IPS DF 6.9 (cell line): ENCODE data around the gene ALX4.

Experiments
- DNase-seq: peaks from one replicate; pipeline ENCODE4 v3.0.0-alpha.2; 2013; ENCODE audit warnings: low read depth, low spot score
- H3K27ac ChIP-seq: one replicate; pipeline ENCODE4 v1.5.1; 2013; ENCODE audit warnings: low read length, control low read depth
- H3K27me3 ChIP-seq: 2 replicates; pipeline ENCODE4 v1.6.1; 2013; ENCODE audit warnings: mild to moderate bottlenecking, low read length; ENCODE audit not compliant: control insufficient read depth, insufficient read depth
- H3K36me3 ChIP-seq: 2 replicates; pipeline ENCODE4 v1.6.1; 2013; ENCODE audit warnings: low read length; ENCODE audit not compliant: control insufficient read depth, insufficient read depth
- H3K4me1 ChIP-seq: 2 replicates; pipeline ENCODE4 v1.6.1; 2013; ENCODE audit warnings: low read length; ENCODE audit not compliant: control insufficient read depth, insufficient read depth
- H3K4me3 ChIP-seq: 2 replicates; pipeline ENCODE4 v1.5.1; 2013; ENCODE audit warnings: mild to moderate bottlenecking, low read length
- H3K9me3 ChIP-seq: 2 replicates; pipeline ENCODE4 v1.6.1; 2013; ENCODE audit warnings: low read length, inconsistent platforms; ENCODE audit not compliant: control insufficient read depth, insufficient read depth
- WGBS: extraction: QIAGEN DNeasy Blood & Tissue Kit; methylation state at CpG from one replicate; pipeline ENCODE4 v1.1.7; 2013; ENCODE audit warnings: mixed read lengths, missing lambda C conversion rate; ENCODE audit not compliant: insufficient read length, insufficient coverage; 5-methylcytosine and 5-hydroxymethylcytosine counted together

The ALX4 gene

GRCh38 chr11:44258839-44259420 lies 51.0 kb downstream of the ALX4 start:
- no peaks in the 10 kb centered on the region for H3K4me1 ChIP-seq
- H3K27ac ChIP-seq = no peak overlapping the region
- WGBS = no CpG with 5 or more reads among the region's 5 CpGs
- no peak overlapping the region for H3K4me3 ChIP-seq
- H3K27me3 ChIP-seq = no peaks in the 10 kb centered on the region
- H3K36me3 ChIP-seq = no peaks in the 10 kb centered on the region
- no peaks in the 10 kb centered on the region for H3K9me3 ChIP-seq
- DNase-seq = no peak

- Histone ChIP-seq H3K27me3 (no peaks in the 10 kb centered on the region), H3K27ac (no peak overlapping the region), H3K4me1 (no peaks in the 10 kb centered on the region), H3K36me3 (no peaks in the 10 kb centered on the region), H3K9me3 (no peaks in the 10 kb centered on the region; the same call in 1 of the 2 replicates), H3K4me3 (no peak overlapping the region)
- no peak for DNase-seq
- WGBS = no CpG with 5 or more reads among the region's 5 CpGs
Observed at GRCh38 chr11:44258190-44258489, 51.8 kb downstream of the ALX4 start.

GRCh38 chr11:44257338-44258189 lies 52.4 kb downstream of the ALX4 start:
- Histone ChIP-seq H3K4me3 (no peak overlapping the region), H3K27me3 (no peaks in the 10 kb centered on the region), H3K36me3 (no peaks in the 10 kb centered on the region), H3K9me3 (no peaks in the 10 kb centered on the region; the same call in 1 of the 2 replicates), H3K27ac (no peak overlapping the region), H3K4me1 (no peaks in the 10 kb centered on the region)
- WGBS = no CpG with 5 or more reads among the region's 8 CpGs
- no peak for DNase-seq

- Histone ChIP-seq H3K9me3 (no peaks in the 10 kb centered on the region; the same call in 1 of the 2 replicates), H3K36me3 (no peaks in the 10 kb centered on the region), H3K27me3 (no peaks in the 10 kb centered on the region), H3K4me3 (no peak overlapping the region), H3K4me1 (no peaks in the 10 kb centered on the region), H3K27ac (no peak overlapping the region)
- no peak for DNase-seq
- no CpG with 5 or more reads among the region's 4 CpGs for WGBS
Observed at GRCh38 chr11:44256673-44257291, 53.2 kb downstream of the ALX4 start.

- H3K27me3 ChIP-seq = no peaks in the 10 kb centered on the region
- no peaks in the 10 kb centered on the region for H3K36me3 ChIP-seq
- no peaks in the 10 kb centered on the region for H3K4me1 ChIP-seq
- WGBS = no CpG with 5 or more reads among the region's 6 CpGs
- H3K9me3 ChIP-seq = no peaks in the 10 kb centered on the region; the same call in 1 of the 2 replicates
- no peak for DNase-seq
- H3K27ac ChIP-seq = no peak overlapping the region
- H3K4me3 ChIP-seq = no peak overlapping the region
Observed at GRCh38 chr11:44255406-44256071, 54.4 kb downstream of the ALX4 start.

- Histone ChIP-seq H3K27me3 (no peaks in the 10 kb centered on the region), H3K36me3 (no peaks in the 10 kb centered on the region), H3K4me3 (no peak overlapping the region), H3K9me3 (no peaks in the 10 kb centered on the region; the same call in 1 of the 2 replicates), H3K27ac (no peak overlapping the region), H3K4me1 (no peaks in the 10 kb centered on the region)
- WGBS = no CpG with 5 or more reads among the region's 2 CpGs
- no peak for DNase-seq
Observed at GRCh38 chr11:44252999-44253602, 56.8 kb downstream of the ALX4 start.

- DNase-seq = no peak
- H3K27ac ChIP-seq = no peak overlapping the region
- H3K4me1 ChIP-seq = no peaks in the 10 kb centered on the region
- no peak overlapping the region for H3K4me3 ChIP-seq
- no CpG with 5 or more reads among the region's 6 CpGs for WGBS
- no peaks in the 10 kb centered on the region for H3K36me3 ChIP-seq
- no peaks in the 10 kb centered on the region; the same call in 1 of the 2 replicates for H3K9me3 ChIP-seq
- H3K27me3 ChIP-seq = no peaks in the 10 kb centered on the region
Observed at GRCh38 chr11:44250421-44250820, 59.5 kb downstream of the ALX4 start.

GRCh38 chr11:44248109-44248508 lies 61.8 kb downstream of the ALX4 start:
- no peak for DNase-seq
- H3K9me3 ChIP-seq = no peaks in the 10 kb centered on the region
- WGBS = no CpG with 5 or more reads among the region's 2 CpGs
- no peak overlapping the region for H3K27ac ChIP-seq
- H3K4me3 ChIP-seq = no peak overlapping the region
- peaks cover 6% of the 10 kb centered on the region for H3K4me1 ChIP-seq
- no peaks in the 10 kb centered on the region for H3K36me3 ChIP-seq
- no peaks in the 10 kb centered on the region for H3K27me3 ChIP-seq

GRCh38 chr11:44247508-44247907 lies 62.4 kb downstream of the ALX4 start:
- no CpG with 5 or more reads among the region's 6 CpGs for WGBS
- Histone ChIP-seq H3K9me3 (no peaks in the 10 kb centered on the region), H3K27me3 (no peaks in the 10 kb centered on the region), H3K4me3 (no peak overlapping the region), H3K4me1 (peaks cover 7% of the 10 kb centered on the region), H3K27ac (no peak overlapping the region), H3K36me3 (no peaks in the 10 kb centered on the region)
- no peak for DNase-seq

GRCh38 chr11:44246726-44247125 lies 63.2 kb downstream of the ALX4 start:
- H3K4me1 ChIP-seq = peaks cover 7% of the 10 kb centered on the region
- no CpG with 5 or more reads among the region's 4 CpGs for WGBS
- H3K27ac ChIP-seq = no peak overlapping the region
- H3K4me3 ChIP-seq = no peak overlapping the region
- no peaks in the 10 kb centered on the region for H3K27me3 ChIP-seq
- no peaks in the 10 kb centered on the region for H3K9me3 ChIP-seq
- no peaks in the 10 kb centered on the region for H3K36me3 ChIP-seq
- no peak for DNase-seq
